GM23248 (cell line): ENCODE results near the gene COL18A1. TPM values are rescaled to one million over a fixed set of nuclear protein-coding genes. Genes with fewer than 3 reads are reported as not detected.

Experiments
- DNase-seq: peaks from one replicate; pipeline ENCODE4 v3.0.0-alpha.2; 2015
- H2AFZ ChIP-seq: fragments of 200-600 bp; sonication (generic); 2 replicates; pipeline ENCODE4 v1.6.1; 2016; ENCODE audit warnings: antibody characterized with exemption
- H3F3A ChIP-seq: fragments of 200-600 bp; sonication (generic); 2 replicates; pipeline ENCODE4 v1.6.1; 2016; ENCODE audit warnings: mild to moderate bottlenecking, antibody characterized with exemption, mixed run types; ENCODE audit not compliant: insufficient read depth
- H3K27ac ChIP-seq: fragments of 200-600 bp; sonication (generic); 2 replicates; pipeline ENCODE4 v1.5.1; 2016; ENCODE audit warnings: mild to moderate bottlenecking
- H3K27me3 ChIP-seq: fragments of 200-600 bp; sonication (generic); replicated peaks from 2 replicates; pipeline ENCODE4 v1.6.1; 2016; ENCODE audit warnings: mild to moderate bottlenecking; ENCODE audit not compliant: insufficient read depth
- H3K36me3 ChIP-seq: fragments of 200-600 bp; sonication (generic); 2 replicates; pipeline ENCODE4 v1.6.1; 2016; ENCODE audit warnings: low read depth, mild to moderate bottlenecking
- H3K4me1 ChIP-seq: fragments of 200-600 bp; sonication (generic); 2 replicates; pipeline ENCODE4 v1.6.1; 2016; ENCODE audit warnings: mild to moderate bottlenecking; ENCODE audit not compliant: insufficient read depth
- H3K4me2 ChIP-seq: fragments of 200-600 bp; sonication (generic); one replicate; pipeline ENCODE4 v1.6.1; 2016; ENCODE audit warnings: mild to moderate bottlenecking; ENCODE audit not compliant: unreplicated experiment
- H3K4me3 ChIP-seq: fragments of 200-600 bp; sonication (generic); 2 replicates; pipeline ENCODE4 v1.5.1; 2016; ENCODE audit warnings: mild to moderate bottlenecking
- H3K79me2 ChIP-seq: fragments of 200-600 bp; sonication (generic); 2 replicates; pipeline ENCODE4 v1.6.1; 2016; ENCODE audit warnings: mild to moderate bottlenecking; ENCODE audit not compliant: insufficient read depth
- H3K9ac ChIP-seq: fragments of 200-600 bp; sonication (generic); 2 replicates; pipeline ENCODE4 v1.6.1; 2016; ENCODE audit warnings: mild to moderate bottlenecking
- H3K9me2 ChIP-seq: fragments of 200-600 bp; sonication (generic); 2 replicates; pipeline ENCODE4 v1.6.1; 2016; ENCODE audit warnings: mixed run types, mild to moderate bottlenecking, moderate library complexity; ENCODE audit not compliant: insufficient read depth
- H3K9me3 ChIP-seq: fragments of 200-600 bp; sonication (generic); one replicate; pipeline ENCODE4 v1.6.1; 2017; ENCODE audit warnings: low read depth
- H4K20me1 ChIP-seq: fragments of 200-600 bp; sonication (generic); 2 replicates; pipeline ENCODE4 v1.6.0; 2016; ENCODE audit not compliant: insufficient read depth
- EZH2 ChIP-seq: fragments of 200-600 bp; sonication (generic); IDR thresholded peaks from 2 replicates; pipeline ENCODE4 v1.6.1; 2018; ENCODE audit warnings: antibody characterized with exemption, mild to moderate bottlenecking; ENCODE audit not compliant: insufficient read depth, poor library complexity, severe bottlenecking
- EZH2phosphoT487 ChIP-seq: fragments of 200-600 bp; sonication (generic); IDR thresholded peaks from 2 replicates; pipeline ENCODE4 v1.6.1; 2018; ENCODE audit warnings: antibody characterized with exemption, moderate library complexity, mild to moderate bottlenecking, low read depth; ENCODE audit not compliant: insufficient read depth
- WGBS, 2 experiments: methylation state at CpG; one replicate each; pipeline ENCODE4 v1.1.6; 2015 to 2017; ENCODE audit warnings: low lambda C conversion rate in 2 of 2, low coverage in 1 of 2; ENCODE audit errors: missing lambda C conversion rate in 2 of 2; 5-methylcytosine and 5-hydroxymethylcytosine counted together
- in situ Hi-C: fragments of 300-500 bp; cut with MboI; formaldehyde crosslinking; loops from 2 replicates; pipeline ENCODE4 v1.15.0; 2020
- microRNA-seq: library from miRNA; unstranded; fragments of <30 nt; microRNA quantifications from one replicate; pipeline ENCODE4, GENCODE V29; 2016; ENCODE audit warnings: borderline number of aligned reads
- polyA plus RNA-seq: library from polyadenylated mRNA; unstranded; fragments of >200 nt; fragmentation: Nextera tagmentation; extraction: Ambion mirVana; gene quantifications from 2 replicates; pipeline ENCODE4 v1.2.1, GENCODE V29; 2016
- small RNA-seq: library from RNA; depleted of rRNA; stranded (forward); fragments of <200 nt; gene quantifications from one replicate; pipeline ENCODE3, GENCODE V24; 2014; ENCODE audit warnings: low read depth, low replicate concordance
- total RNA-seq: library from RNA; depleted of rRNA; stranded (reverse); fragments of >200 nt; shearing (Covaris generic); gene quantifications from 2 replicates; pipeline ENCODE4 v1.2.3, GENCODE V29; 2014; rRNA removed

Gene COL18A1
- total and polyA plus RNA-seq, 2 experiments from 2014 or later = 1.7 to 30.5 TPM

- Histone ChIP-seq H3K9me2 (no peaks in the 10 kb centered on the region), H3K9ac (no peak overlapping the region), H3K79me2 (no peaks in the 10 kb centered on the region), H3K27me3 (peaks cover 51% of the 10 kb centered on the region), H3K27ac (no peak overlapping the region), H3F3A (no peaks in the 10 kb centered on the region), H2AFZ (no peak overlapping the region), H3K9me3 (no peaks in the 10 kb centered on the region), H3K4me3 (no peak overlapping the region), H3K4me1 (no peaks in the 10 kb centered on the region), H3K4me2 (no peak overlapping the region), H3K36me3 (no peaks in the 10 kb centered on the region), H4K20me1 (no peaks in the 10 kb centered on the region)
- in situ Hi-C loops = loop anchor here (10.0 kb wide), 1 partner anchor 262 kb away; no protein-coding TSS in a partner anchor
- 14 to 17% methylated on average over 6 of the region's 6 CpGs for WGBS, 2 experiments
- TF ChIP-seq EZH2phosphoT487 (no peak), EZH2 (no peak)
- no peak for DNase-seq
Measured at GRCh38 chr21:45562965-45563364, 158.0 kb downstream of the COL18A1 start.

Small RNA genes within 50 kb of the gene (microRNA-seq; reads per million reads assigned to microRNA genes)
- 1.5 reads per million for gene MIR6815

Small RNA genes within 50 kb of the gene (small RNA-seq; reads per million reads assigned to genes)
- gene MIR6815 (not detected), gene MTCO1P3 (not detected)

Other genes starting within 250 kb of the COL18A1 start
- gene POFUT2, start 117.3 kb upstream of the COL18A1 start, total RNA-seq = 48.2 and 54.0 TPM in 2 replicates
- 30.1 and 30.9 TPM in 2 replicates for gene POFUT2, start 117.3 kb upstream of the COL18A1 start, polyA plus RNA-seq
- 6.8 and 7.8 TPM in 2 replicates for gene SLC19A1, start 137.3 kb downstream of the COL18A1 start, total RNA-seq
- 7.8 and 8.4 TPM in 2 replicates for gene SLC19A1, start 137.3 kb downstream of the COL18A1 start, polyA plus RNA-seq
- 0.32 TPM in 1 of 2 replicates, not detected in the other for gene PCBP3, start 238.6 kb downstream of the COL18A1 start, total RNA-seq
- gene PCBP3, start 238.6 kb downstream of the COL18A1 start, polyA plus RNA-seq = 1.2 and 1.3 TPM in 2 replicates